HCT116 (cell line): ENCODE results near the gene STC2. TPM values are rescaled to one million over a fixed set of nuclear protein-coding genes. Genes with fewer than 3 reads are reported as not detected.

Experiments used
- ATAC-seq: fragments of 200-7000 bp; cut with Tn5 transposase; 2 replicates; pipeline ENCODE4 v1.9.1; 2020; ENCODE audit warnings: mild to moderate bottlenecking, moderate library complexity
- BruUV-seq: library from RNA; stranded (reverse); fragments of 400-500 nt; replicated peaks from 2 replicates; lab custom pipeline; 2021; lab: Mats Ljungman, UMichigan
- CTCF ChIA-PET: fragments of 300-600 bp; sonication (Branson Sonifier 250); formaldehyde crosslinking; loops from one replicate; lab custom pipeline; 2021; ENCODE audit warnings: antibody characterized with exemption; lab: Charles Lee
- POLR2A ChIA-PET: fragments of 300-600, 350-600 bp; sonication (Branson Sonifier 250); formaldehyde crosslinking; loops from one replicate; lab custom pipeline; 2021; ENCODE audit warnings: antibody characterized with exemption; lab: Charles Lee
- RAD21 ChIA-PET, 2 experiments: fragments of 300-600 bp; sonication (Branson Sonifier 250); formaldehyde crosslinking; loops; one replicate each; lab custom pipeline; 2023; ENCODE audit warnings: low total read pairs in 2 of 2; ENCODE audit not compliant: uncharacterized antibody in 2 of 2, unreplicated experiment in 2 of 2, low non-redundant PET in 1 of 2; lab: Charles Lee
- DNase-seq: peaks from one replicate; pipeline ENCODE4 v3.0.0-alpha.2; 2010; ENCODE audit warnings: low read depth, low spot score
- H2AFZ ChIP-seq: fragments of 200-600 bp; shearing (Covaris generic), sonication (generic); 2 replicates; pipeline ENCODE4 v1.6.1; 2017; ENCODE audit warnings: low read depth, mixed run types, mixed read lengths, antibody characterized with exemption, low read length; ENCODE audit not compliant: poor library complexity, severe bottlenecking
- H3K27ac ChIP-seq: 2 replicates; pipeline ENCODE4 v1.5.1; 2012; ENCODE audit warnings: low read depth, low read length
- H3K27me3 ChIP-seq: fragments of 200-600 bp; sonication (generic); 2 replicates; pipeline ENCODE4 v1.6.1; 2016; ENCODE audit warnings: mixed run types, low read length, mixed read lengths; ENCODE audit not compliant: insufficient read depth
- H3K36me3 ChIP-seq, 2 experiments: fragments of 200-500 bp in 1 of 2; fragments of 200-600 bp in 1 of 2; sonication (Bioruptor generic) in 1 of 2; sonication (generic) in 1 of 2; 2 replicates each; pipeline versions ENCODE4 v1.5.1 to v1.6.1; 2014 to 2016; ENCODE audit warnings: low read length in 2 of 2, inconsistent platforms in 1 of 2, mixed read lengths in 1 of 2, mixed run types in 1 of 2; ENCODE audit not compliant: insufficient read depth in 2 of 2, control insufficient read depth in 1 of 2
- H3K4me1 ChIP-seq, 2 experiments: fragments of 200-600 bp in 1 of 2; sonication (generic) in 1 of 2; 2 replicates each; pipeline versions ENCODE4 v1.5.1 to v1.6.1; 2012 to 2017; ENCODE audit warnings: low read length in 2 of 2, inconsistent platforms in 1 of 2, mild to moderate bottlenecking in 1 of 2, mixed read lengths in 1 of 2, mixed run types in 1 of 2, moderate library complexity in 1 of 2; ENCODE audit not compliant: insufficient read depth in 2 of 2, control insufficient read depth in 1 of 2
- H3K4me2 ChIP-seq: fragments of 200-600 bp; sonication (generic); 2 replicates; pipeline ENCODE4 v1.6.1; 2017; ENCODE audit warnings: mixed run types, low read length, mixed read lengths
- H3K4me3 ChIP-seq, 2 experiments: fragments of 200-600 bp in 1 of 2; sonication (generic) in 1 of 2; replicated peaks in 1 of 2; 2 replicates each; pipeline ENCODE4 v1.5.1; 2011 to 2016; ENCODE audit warnings: low read length in 2 of 2, control low read depth in 1 of 2, low read depth in 1 of 2, mild to moderate bottlenecking in 1 of 2, mixed read lengths in 1 of 2, mixed run types in 1 of 2
- H3K79me2 ChIP-seq: fragments of 200-600 bp; sonication (generic); 2 replicates; pipeline ENCODE4 v1.6.1; 2017; ENCODE audit warnings: mild to moderate bottlenecking, mixed run types, low read length, moderate library complexity, mixed read lengths; ENCODE audit not compliant: insufficient read depth
- H3K9ac ChIP-seq: fragments of 200-600 bp; sonication (generic); 2 replicates; pipeline ENCODE4 v1.6.1; 2016; ENCODE audit warnings: low read length, mixed read lengths
- H3K9me2 ChIP-seq: fragments of 200-600 bp; sonication (generic), shearing (Covaris generic); 2 replicates; pipeline ENCODE4 v1.6.1; 2017; ENCODE audit warnings: mixed run types, mild to moderate bottlenecking, moderate library complexity; ENCODE audit not compliant: insufficient read depth
- H3K9me3 ChIP-seq, 2 experiments: fragments of 200-500 bp in 1 of 2; fragments of 200-600 bp in 1 of 2; sonication (Bioruptor generic) in 1 of 2; sonication (generic) in 1 of 2; 2 replicates each; pipeline ENCODE4 v1.6.1; 2014 to 2017; ENCODE audit warnings: low read length in 2 of 2, mixed read lengths in 2 of 2, inconsistent platforms in 1 of 2, low read depth in 1 of 2, mild to moderate bottlenecking in 1 of 2, mixed run types in 1 of 2, moderate library complexity in 1 of 2; ENCODE audit not compliant: control insufficient read depth in 1 of 2, insufficient read depth in 1 of 2
- H4K20me1 ChIP-seq: fragments of 200-600 bp; sonication (generic), shearing (Covaris generic); 2 replicates; pipeline ENCODE4 v1.6.1; 2017; ENCODE audit warnings: mixed run types, mild to moderate bottlenecking, moderate library complexity; ENCODE audit not compliant: insufficient read depth
- CTCF ChIP-seq, 3 experiments: fragments of 200-600 bp in 1 of 3; sonication (generic) in 1 of 3; IDR thresholded peaks in 2 of 3; conservative IDR thresholded peaks in 1 of 3; 2 replicates each; pipeline ENCODE4 v1.5.1; 2012 to 2017; ENCODE audit warnings: low read depth in 2 of 3, low read length in 2 of 3, antibody characterized with exemption in 1 of 3, borderline replicate concordance in 1 of 3, control low read depth in 1 of 3, mild to moderate bottlenecking in 1 of 3, mixed read lengths in 1 of 3, mixed run types in 1 of 3, moderate library complexity in 1 of 3; ENCODE audit not compliant: insufficient read depth in 1 of 3
- EZH2phosphoT487 ChIP-seq: fragments of 200-600 bp; IDR thresholded peaks from 2 replicates; pipeline ENCODE4 v1.6.1; 2018; ENCODE audit warnings: antibody characterized with exemption, borderline replicate concordance
- MAX ChIP-seq: IDR thresholded peaks from 2 replicates; pipeline ENCODE4 v1.6.1; 2012
- POLR2AphosphoS5 ChIP-seq: IDR thresholded peaks from 2 replicates; pipeline ENCODE4 v1.6.1; 2011; ENCODE audit warnings: mild to moderate bottlenecking, low read depth, low read length, moderate library complexity
- SIN3A ChIP-seq: IDR thresholded peaks from 2 replicates; pipeline ENCODE4 v1.6.1; 2012; ENCODE audit warnings: low read depth
- SP1 ChIP-seq: IDR thresholded peaks from 2 replicates; pipeline ENCODE4 v1.6.1; 2012; ENCODE audit warnings: low read depth
- SRF ChIP-seq: IDR thresholded peaks from 2 replicates; pipeline ENCODE4 v1.6.1; 2012; ENCODE audit warnings: low read depth
- TCF7L2 ChIP-seq: IDR thresholded peaks from 2 replicates; pipeline ENCODE4 v1.7.0; 2011; ENCODE audit warnings: borderline replicate concordance, inconsistent platforms; ENCODE audit not compliant: insufficient read depth, insufficient read length; ENCODE audit errors: extremely low read depth
- ZNF274 ChIP-seq: fragments of 200-500 bp; sonication (Bioruptor generic); IDR thresholded peaks from 2 replicates; pipeline ENCODE4 v1.6.1; 2014; ENCODE audit warnings: mild to moderate bottlenecking, low read depth, low read length, inconsistent platforms
- intact Hi-C: fragments of 100-400 bp; cut with micrococcal nuclease; formaldehyde crosslinking; loops from 2 replicates; pipeline ENCODE4 v1.10.0; 2022
- total RNA-seq: library from RNA; stranded (reverse); gene quantifications from one replicate; pipeline ENCODE4 v1.2.1, GENCODE V29; 2021; ENCODE audit not compliant: unreplicated experiment

The STC2 gene
- total RNA-seq, 1 experiment from 2014 or later, result 97.3 TPM

DNA sequence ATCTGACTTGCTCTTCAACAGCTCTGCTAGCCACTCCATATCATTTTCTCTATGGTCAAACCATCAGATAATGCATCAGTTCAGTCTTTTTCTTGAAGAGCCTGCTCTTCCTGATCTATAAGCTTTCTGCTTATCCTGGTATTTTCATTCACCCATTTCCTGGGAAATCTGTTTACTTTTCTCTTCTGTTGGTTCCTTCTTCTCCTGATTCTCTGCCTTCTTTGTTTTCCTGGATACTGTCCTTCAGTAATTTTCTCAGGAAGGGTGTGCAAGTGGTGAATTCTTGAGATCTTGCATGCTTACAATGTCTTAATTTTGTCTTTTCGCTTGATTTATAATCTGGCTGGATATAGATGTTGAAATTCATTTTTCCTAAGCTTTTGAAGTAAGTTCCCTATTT lies 53.4 kb downstream of the STC2 start:
- H3K4me1 ChIP-seq, result no peaks in the 10 kb centered on the region
- TF ChIP-seq SP1 (no peak), ZNF274 (no peak), POLR2AphosphoS5 (no peak), SRF (no peak), CTCF (IDR thresholded peaks at IDR 0.05 in 2 of 3, conservative IDR thresholded peaks at IDR 0.05 in 1 of 3; ENCODE audit: borderline replicate concordance in 1 of 3, insufficient read depth in 1 of 3, low read depth in 2 of 3, low read length in 2 of 3) (no peak), SIN3A (no peak), MAX (no peak), TCF7L2 (no peak), EZH2phosphoT487 (no peak)
- H3K36me3 ChIP-seq, result no peaks in the 10 kb centered on the region
- DNase-seq, result no peak
- H4K20me1 ChIP-seq, result no peaks in the 10 kb centered on the region
- ATAC-seq, result no peak
- H3K9me2 ChIP-seq, result no peaks in the 10 kb centered on the region
- H3K4me2 ChIP-seq, result no peak overlapping the region
- no peak overlapping the region for H3K4me3 ChIP-seq
- ChIA-PET CTCF (no interaction called here), POLR2A (no interaction called here), RAD21 (no interaction called here)
- no peak overlapping the region for H2AFZ ChIP-seq
- no peaks in the 10 kb centered on the region for H3K9me3 ChIP-seq
- no TSS peak for BruUV-seq
- H3K9ac ChIP-seq, result no peak overlapping the region
- no peaks in the 10 kb centered on the region for H3K27me3 ChIP-seq
- no peaks in the 10 kb centered on the region for H3K79me2 ChIP-seq
- intact Hi-C loops, result no loop called here
- H3K27ac ChIP-seq, result no peak overlapping the region
